HL-60 (cell line): ENCODE measurements around the gene BLOC1S4.

Experiments
- DNase-seq, 2 experiments: peaks; one replicate each; pipeline ENCODE4 v3.0.0-alpha.2; 2010 to 2020; ENCODE audit warnings: low read depth in 1 of 2, low spot score in 1 of 2
- H3K27ac ChIP-seq: fragments of 250-450 bp; sonication (Bioruptor Pico); replicated peaks from 2 replicates; pipeline ENCODE4 v1.5.1; 2020; ENCODE audit warnings: mild to moderate bottlenecking, moderate library complexity
- H3K27me3 ChIP-seq: fragments of 250-450 bp; sonication (Bioruptor Pico); 2 replicates; pipeline ENCODE4 v1.5.1; 2021; ENCODE audit warnings: mild to moderate bottlenecking, moderate library complexity; ENCODE audit not compliant: insufficient read depth, poor library complexity, severe bottlenecking
- H3K4me3 ChIP-seq: replicated peaks from 2 replicates; pipeline ENCODE4 v1.5.1; 2011; ENCODE audit warnings: mild to moderate bottlenecking, control low read depth, low read length; ENCODE audit not compliant: insufficient read depth
- CTCF ChIP-seq: IDR thresholded peaks from one replicate; pipeline ENCODE4 v1.5.1; 2011; ENCODE audit warnings: low read length, control low read depth, inconsistent platforms; ENCODE audit not compliant: insufficient read depth
- GABPA ChIP-seq: IDR thresholded peaks from 2 replicates; pipeline ENCODE4 v1.6.1; 2012; ENCODE audit warnings: low read depth
- POLR2AphosphoS5 ChIP-seq: IDR thresholded peaks from 2 replicates; pipeline ENCODE4 v1.6.1; 2012; ENCODE audit warnings: low read depth
- REST ChIP-seq: IDR thresholded peaks from 2 replicates; pipeline ENCODE4 v1.6.1; 2012; ENCODE audit warnings: low read depth; ENCODE audit not compliant: insufficient replicate concordance
- SPI1 ChIP-seq: IDR thresholded peaks from 2 replicates; pipeline ENCODE4 v1.6.1; 2012; ENCODE audit warnings: low read depth, mild to moderate bottlenecking, borderline replicate concordance

BLOC1S4 gene

DNA sequence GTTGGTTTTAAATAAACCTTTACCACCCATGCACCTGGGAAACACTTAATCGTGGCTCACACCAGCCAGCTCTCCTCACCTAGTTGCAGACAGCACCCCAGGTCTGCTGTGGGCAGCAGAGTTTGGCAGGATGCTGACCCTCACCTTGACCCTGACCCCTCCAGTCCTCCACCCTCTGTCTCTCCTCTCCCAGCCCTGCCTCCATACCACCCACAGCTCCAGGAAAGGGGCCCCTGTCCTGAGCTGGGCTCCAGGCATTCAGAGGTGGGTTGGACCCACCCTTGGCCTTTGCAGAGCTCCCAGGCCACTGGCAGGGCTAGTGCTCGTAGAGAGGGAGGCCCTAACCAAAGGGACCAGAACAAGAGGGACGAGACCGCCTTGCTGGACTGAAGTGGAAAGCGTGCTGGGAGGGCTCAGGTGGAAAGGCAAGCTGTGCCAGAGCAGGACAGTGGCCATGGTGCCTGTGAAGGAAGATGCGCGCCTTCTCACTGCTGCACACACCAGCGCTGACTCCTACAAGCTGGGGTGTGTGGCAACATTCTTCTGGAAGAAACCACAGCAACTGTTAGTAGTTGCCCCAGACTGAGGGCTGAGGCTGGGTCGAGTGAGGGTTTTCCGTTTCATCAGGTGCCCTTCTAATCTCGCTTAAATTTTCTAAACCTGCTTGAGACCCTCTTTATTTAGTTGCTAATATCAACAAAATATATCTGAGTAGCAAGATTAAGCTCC lies 32.9 kb upstream of the BLOC1S4 start:
- Histone ChIP-seq H3K27ac (peak overlapping the region; percentile 82), H3K4me3 (no peak overlapping the region), H3K27me3 (no peaks in the 10 kb centered on the region)
- TF ChIP-seq CTCF (no peak), REST (no peak), POLR2AphosphoS5 (peak; percentile 93)
- peak in 1 of 2 experiments; percentile 94 for DNase-seq

GRCh38 chr4:6684656-6685055 lies 31.3 kb upstream of the BLOC1S4 start:
- Histone ChIP-seq H3K27ac (peak overlapping the region; percentile 82), H3K4me3 (no peak overlapping the region), H3K27me3 (no peaks in the 10 kb centered on the region)
- TF ChIP-seq REST (no peak), SPI1 (no peak), POLR2AphosphoS5 (no peak), GABPA (no peak), CTCF (no peak)
- no peak for DNase-seq

DNA sequence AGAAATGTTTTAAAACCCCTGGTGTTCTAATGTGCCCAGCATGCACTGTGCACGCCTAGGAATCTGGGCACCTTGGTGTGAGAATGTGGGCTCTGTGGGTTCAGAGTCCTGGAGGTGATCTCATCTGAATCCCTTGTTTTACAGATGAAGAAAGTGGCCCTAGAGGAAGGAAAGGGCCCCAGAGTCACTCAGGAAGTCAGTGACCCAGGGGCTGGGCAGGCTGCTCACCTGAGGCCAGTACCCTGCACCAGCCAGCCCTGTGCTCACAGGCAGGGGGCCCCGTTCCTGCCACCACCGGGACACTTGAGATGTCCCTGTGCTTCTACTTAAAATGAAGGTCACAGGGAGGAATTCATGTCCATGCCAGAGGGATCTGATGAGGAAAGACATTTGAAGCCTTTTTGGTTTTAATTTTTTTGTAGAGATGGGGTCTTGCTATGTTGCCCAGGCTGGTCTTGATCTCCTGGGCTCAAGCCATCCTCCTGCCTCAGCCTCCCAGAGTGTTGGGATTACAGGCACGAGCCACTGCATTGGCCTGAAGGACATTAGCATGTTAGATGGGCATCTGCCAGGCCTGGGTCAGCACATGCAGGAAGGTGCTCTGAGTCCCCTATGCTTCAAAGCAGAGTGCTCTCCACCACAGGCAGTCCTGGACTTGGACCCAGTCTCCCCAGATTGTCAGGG lies 29.7 kb upstream of the BLOC1S4 start:
- Histone ChIP-seq H3K27ac (peak overlapping the region; percentile 38), H3K4me3 (no peak overlapping the region), H3K27me3 (no peaks in the 10 kb centered on the region)
- DNase-seq: no peak
- TF ChIP-seq GABPA (no peak), REST (no peak), CTCF (no peak), POLR2AphosphoS5 (no peak), SPI1 (no peak)
